Superior temporal gyrus (tissue), 1 donor: Measurements from ENCODE around the gene DDAH1.

Experiments used
- DNase-seq: peaks from one replicate; pipeline ENCODE4 v3.0.0-alpha.2; 2016; ENCODE audit errors: extremely low spot score

DDAH1 gene

DNA sequence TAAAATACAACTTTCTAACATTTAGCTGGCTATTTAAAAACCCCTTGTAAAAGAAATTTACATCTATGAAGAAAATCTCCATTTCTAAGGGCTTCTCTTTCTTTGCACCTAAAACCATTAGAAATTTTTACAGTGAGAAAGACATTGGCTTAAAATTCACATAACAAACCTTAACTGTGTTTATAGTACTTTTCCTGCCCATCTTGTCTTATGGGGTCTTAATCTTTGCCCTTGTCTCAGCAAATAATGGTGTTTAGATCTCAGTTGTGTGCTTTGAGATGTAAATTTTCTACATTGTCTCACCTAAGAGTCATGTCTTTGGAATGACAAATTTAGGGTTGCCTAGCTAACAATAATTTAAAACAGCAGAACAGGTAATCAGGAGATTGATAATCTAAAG is 71.5 kb downstream of the DDAH1 start:
- DNase-seq, result no peak

DNA sequence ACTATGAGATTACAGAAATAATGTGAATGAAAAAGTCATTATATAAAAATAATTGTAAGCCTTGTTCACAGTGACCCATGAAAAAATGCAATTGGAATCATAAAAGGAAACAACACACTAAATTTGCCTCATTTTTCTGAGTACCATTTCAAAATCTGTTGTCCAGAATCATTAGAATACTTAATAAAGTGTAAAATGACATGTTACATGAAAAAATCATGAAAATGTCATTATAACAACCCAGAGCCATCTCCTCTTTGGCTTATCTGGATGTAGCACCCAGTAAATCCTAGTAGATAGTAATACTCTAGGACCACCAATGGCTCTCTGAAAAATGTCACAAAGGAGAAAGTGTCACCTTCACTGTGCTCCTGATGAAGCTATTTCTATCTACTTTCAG is 76.5 kb downstream of the DDAH1 start:
- no peak for DNase-seq

DNA sequence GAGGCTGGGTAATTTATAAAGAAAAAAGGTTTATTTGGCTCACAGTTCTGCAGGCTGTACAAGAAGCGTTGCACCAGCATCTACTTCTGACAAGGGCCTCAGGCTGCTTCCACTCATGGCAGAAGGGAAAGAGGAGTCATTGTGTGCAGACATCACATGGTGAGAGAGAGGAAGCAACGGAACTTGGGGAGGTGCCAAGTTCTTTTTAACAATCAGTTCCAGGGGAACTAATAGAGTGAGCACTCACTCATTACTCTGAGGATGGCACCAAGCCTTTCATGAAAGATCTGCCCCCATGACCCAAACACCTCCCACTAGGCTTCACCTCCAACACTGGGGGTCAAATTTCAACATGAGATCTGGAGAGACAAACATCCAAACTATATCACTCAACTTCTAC is 77.2 kb downstream of the DDAH1 start:
- no peak for DNase-seq

DNA sequence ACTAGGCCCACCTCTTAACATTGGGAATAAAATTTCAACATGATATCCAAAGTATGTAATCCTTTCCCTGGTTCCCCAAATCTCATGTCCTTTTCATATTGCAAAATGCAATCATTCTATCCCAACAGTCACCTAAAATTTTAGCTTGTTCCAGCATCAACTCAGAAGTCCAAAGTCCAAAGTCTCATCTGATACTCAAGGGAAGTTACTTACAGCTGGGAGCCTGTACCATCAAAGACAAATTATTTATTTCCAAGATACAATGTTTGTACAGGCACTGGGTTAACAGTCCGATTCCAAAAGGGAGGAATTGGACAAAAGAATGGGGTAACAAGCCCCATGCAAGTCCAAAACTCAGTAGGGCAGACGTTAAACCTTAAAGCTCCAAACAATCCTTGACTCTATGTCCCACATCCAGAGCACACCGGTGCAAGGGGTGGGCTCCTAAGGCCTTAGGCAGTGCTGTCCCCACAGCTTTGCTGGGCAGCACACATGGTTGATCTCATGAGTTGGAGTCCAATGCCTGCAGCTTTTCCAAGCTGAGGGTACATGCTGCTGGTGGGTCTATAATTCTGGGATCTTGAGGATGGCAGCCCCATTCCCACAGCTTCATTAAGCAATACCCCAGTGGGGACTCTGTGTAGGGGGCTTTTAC is 78.8 kb downstream of the DDAH1 start:
- no peak for DNase-seq

DNA sequence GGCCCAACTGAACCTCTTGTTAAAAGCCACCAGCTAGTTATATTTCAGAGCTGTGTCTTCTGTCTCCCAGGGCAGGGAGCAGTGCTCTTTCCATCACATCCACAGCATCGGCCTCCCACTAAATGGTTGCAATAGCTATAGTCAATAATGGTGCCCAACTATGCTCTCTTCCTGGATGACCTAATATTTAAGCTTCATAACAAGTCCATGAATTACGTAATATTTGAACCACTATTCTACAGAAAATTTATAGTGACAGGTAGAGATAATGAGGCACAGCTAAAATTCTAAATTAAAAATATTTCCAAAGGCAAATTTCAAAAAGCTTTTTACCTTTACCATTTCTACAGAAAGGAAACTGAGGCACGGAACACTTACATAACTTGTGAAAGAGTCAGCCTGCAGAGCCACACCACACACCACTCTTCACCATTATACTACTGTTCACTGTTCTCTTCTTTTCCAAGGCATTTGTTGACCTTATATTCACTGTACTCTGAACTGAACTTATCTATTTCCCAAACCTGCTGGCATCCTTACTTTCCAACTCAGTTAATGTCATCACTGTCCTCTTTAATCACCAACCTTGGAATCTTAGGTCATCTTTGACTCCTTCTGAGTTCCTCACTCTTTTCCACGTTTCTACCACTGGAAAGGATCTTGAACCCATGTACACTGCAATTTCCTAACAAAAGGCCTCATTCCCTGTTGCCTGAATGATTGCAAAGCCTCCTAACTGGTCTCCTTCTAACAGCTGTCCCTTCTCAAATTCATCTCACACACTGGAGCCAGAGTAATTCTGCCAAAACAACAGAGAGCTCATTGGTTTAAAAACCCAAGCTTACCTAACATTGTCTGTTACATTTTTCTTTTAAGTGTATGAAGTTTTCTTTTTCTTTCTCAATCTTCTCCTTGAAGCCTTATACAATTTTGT is 85.5 kb downstream of the DDAH1 start:
- no peak for DNase-seq

DNA sequence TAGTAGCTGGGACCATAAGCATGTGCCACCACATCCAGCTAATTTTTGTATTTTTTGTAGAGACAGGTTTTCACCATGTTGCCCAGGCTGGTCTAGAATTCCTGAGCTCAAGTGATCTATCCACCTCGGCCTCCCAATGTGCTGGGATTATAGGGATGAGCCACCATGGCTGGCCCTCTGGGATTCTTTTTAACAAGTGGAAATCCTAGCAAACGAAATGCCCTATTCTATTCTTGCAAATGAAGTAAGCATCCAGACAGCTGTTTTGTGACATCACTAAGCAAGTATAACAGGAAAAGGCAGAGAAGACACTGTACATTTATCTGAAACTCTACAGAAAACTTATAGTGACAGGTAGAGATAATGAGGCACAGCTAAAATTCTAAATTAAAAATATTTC is 86.4 kb downstream of the DDAH1 start:
- DNase-seq, result no peak

DNA sequence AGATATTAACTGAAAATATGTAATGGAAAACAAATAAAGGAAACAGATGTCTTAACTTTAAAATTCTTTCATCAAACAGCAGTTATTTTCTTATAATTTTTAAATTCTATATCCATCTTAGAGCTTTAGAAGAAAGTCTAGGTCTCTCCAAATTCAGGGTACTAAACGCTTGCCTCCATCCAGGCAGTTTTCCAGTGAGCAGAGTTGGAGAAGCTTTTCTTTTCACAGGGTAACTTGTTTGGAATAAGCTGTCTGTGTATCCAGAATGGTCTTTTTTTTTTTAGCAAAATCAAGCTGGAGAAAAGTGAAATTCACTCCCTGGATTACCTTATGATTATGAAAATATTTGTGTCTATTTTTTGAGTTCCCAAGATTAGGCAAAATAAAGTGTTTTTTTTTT is 88.6 kb downstream of the DDAH1 start:
- no peak for DNase-seq

DNA sequence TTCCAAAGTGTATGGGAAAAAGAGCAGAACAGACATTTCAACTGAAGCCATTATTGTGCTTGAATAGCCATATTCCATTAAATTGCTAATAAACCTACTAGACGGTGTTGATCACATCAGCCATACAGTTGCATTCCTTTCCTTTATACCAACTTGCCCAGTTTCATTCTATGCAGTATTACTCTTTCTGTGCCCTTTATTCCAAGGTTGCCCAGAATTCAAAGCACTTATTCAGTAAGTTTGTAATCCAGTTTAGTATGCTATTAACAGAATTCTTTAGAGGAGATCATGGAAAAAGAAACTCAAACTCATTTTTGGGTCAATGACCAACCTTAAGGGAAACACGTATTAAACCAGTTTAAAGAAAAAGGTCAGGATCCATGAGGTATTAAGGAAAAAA is 89.5 kb downstream of the DDAH1 start:
- no peak for DNase-seq

DNA sequence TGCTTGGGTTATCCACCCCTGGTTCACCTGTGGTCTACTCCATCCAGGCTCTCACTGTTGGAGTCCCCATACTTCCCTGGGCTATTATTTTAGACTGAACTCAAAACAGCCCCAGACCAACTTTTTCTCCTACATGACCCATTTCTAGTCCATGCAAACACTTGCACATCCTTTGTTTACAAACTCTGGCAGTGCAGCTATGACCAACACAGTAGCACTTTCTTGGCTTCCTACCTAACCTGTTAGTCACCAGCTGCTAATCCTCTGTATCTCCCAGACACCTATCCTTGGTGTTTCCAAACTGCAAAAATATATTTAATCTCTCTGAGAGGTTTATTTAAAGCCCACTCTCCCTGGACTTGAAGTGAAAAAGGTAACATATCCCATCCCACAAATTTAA is 90.8 kb downstream of the DDAH1 start:
- DNase-seq, result no peak

DNA sequence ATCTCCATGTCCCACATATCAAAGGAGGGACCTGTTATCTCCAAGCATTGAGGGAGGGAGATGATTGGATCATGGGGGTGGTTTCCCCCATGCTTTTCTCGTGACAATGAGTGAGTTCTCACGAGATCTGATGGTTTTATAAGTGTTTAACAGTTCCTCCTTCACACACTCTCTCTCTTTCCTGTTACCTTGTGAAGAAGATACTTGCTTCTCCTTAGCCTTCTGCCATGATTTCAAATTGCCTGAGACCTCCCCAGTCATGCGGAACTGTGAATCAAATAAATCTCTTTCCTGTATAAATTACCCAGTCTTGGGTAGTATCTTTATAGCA is 91.6 kb downstream of the DDAH1 start:
- no peak for DNase-seq

DNA sequence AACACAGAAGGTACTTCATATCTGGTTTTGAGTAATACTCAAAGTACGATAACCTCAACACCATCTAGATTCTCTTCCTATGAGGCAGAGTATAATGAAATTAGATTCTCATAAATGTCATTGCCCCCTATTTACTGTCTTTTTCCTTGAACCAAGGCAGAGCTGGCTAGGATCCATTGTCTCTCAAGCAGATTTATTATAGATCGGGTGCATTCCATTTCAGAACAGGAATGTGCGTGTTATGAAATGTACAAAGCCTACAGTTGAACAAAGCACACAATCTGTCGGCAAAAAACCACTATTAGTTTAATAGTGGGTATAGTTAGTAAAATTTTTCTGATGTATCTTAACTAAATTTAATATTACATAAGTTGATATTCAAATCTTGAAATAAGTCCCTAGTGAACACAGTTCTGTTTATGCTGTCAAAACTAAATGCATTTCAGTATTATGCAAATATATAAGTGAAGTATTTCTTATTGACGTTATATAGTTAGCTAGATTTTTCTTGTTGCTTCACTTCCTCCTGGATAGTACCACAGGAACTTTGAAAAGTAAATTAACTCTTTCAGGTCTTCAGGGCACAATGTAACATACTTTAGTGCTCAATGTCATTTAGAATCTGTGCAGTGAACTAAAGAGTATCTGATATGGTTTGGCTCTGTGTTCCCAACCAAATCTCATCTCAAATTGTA is 92.1 kb downstream of the DDAH1 start:
- no peak for DNase-seq

DNA sequence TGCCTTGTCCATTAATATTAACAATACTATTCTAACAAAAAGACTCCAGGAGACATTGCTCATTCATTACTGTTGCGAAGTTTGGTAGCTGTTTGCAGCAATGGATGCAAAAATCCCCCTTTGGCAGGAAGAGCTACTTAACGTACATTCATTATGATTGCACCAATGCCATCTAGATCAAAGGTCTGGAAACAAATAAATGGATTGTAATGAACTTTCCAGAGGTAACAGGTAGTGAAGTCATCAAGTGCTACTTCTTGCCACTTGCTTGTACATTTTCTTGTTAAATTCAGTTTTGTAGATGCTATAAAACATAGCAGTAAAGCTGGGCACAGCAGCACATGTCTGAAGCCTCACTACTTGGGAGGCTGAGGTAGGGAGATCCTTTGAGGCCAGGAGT is 93.9 kb downstream of the DDAH1 start:
- DNase-seq, result no peak

DNA sequence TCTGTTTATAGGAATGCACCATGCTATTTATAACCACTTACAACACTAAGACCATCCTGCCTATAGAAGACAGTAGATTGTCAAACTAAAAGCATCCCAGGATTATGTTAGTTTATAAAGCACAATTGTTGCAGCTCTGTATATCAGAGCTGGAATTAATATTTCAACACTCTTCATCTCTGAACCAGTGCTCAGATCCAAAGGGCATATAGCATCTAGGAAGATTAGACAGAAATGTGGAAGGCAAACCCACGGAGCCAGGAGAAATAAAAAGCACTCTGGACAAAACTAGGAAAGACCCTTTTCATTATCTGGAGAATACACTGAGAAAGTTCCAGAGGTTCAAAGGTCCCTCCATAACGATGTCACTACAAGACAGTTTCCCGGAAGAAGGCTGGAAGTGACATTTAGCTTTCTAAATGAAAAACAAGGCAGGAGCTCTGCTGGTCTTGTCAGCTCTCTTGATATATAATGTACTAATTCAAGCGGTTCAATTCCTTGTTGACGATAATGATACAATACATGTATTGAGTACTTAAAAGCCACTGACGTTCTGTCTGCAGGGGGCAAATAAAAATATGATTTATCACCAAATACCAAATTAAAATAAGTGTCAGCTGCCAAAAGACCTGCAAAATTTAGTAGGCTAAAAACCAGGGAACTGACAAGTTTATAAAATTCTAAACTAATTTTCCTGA is 96.7 kb downstream of the DDAH1 start:
- DNase-seq, result no peak

DNA sequence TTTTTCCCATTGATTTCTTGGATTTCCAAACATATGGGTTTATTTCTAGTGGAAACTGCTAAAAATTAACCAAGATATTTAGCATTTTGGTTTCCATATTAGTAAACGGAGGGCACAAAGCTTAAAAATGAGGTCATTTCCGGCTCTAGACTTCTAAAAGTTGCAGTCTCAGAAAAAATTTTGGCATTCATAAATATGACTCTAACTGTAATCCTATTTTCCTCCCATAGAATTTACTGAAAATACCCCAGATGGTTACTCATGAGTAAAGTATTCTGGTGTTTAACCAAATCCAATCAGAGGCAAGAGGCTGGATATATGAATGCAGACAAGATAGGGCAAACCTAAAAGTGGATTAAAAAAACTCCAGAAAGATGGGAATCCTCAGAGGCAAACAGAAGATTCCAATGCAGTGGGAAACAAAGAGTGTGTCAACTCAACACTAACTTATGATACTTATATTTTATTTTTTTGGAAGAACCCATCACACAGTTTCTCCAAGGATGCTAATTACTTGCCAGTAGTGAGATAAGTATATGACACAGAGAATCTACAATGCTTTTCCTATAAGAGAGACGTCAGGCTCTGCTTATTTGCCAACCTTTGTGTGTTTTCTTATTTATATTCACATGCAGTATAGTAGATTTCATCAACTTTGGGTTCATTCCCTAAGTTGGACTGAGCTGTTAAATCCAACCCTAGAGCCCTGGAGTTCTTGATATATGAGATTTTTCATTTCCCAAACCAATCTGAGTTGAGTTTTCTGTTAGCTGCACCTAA is 98.4 kb downstream of the DDAH1 start:
- no peak for DNase-seq

DNA sequence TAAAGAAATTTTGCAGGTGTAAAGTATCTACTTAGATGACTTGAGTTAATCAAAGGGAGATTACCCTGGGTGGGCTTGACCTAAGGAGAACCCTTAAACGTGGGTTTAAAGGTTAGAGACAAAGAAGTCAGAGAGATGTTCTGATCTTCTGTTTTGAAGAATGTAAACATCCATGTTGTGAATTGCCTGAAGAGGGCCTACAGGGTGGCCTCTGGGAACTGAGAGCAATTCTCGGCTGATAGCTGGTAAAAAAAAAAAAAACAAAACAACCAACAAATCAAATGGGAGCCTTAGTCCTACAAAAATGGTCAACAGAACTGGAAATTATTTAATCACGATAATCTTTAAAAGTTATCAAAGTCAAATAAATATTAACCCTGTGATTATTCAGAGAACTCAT is 99.1 kb downstream of the DDAH1 start:
- no peak for DNase-seq

DNA sequence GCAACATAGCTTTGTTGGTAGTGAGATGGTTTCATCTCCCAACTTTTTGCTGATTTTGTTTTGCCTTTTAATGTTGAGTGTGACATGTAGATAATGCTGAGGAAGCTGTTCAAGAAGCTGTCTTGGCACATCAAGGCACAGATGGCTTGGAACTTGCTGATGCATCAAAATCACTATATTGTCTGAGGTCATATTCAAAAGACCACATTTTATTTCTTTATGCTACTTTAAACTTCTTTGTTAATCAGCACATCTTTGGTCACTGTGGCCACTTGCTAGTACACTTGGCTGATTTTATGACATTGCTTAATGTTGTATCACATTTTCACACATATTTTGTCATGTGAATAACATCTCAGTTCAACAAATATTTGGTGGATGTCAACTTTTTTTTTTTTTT is 101.4 kb downstream of the DDAH1 start:
- no peak for DNase-seq

DNA sequence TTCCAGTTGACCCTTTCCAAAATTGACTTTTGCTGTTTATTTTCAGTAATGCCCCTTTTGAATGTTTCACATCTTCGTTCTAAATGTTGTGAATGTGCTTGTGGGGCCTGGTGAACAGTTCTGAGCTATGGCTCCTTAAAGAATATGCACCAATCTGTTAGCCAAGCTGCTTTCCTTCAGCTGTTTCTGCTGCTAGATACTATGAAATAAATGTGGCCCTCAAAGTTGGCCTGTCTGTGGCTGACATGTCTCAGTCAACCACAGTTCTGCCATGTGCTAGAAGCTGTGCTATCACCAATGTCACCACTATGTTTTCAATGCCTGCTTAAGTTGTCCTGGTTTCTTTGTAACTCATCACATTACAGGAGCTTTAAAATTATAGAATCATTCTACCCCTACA is 101.9 kb downstream of the DDAH1 start:
- no peak for DNase-seq

DNA sequence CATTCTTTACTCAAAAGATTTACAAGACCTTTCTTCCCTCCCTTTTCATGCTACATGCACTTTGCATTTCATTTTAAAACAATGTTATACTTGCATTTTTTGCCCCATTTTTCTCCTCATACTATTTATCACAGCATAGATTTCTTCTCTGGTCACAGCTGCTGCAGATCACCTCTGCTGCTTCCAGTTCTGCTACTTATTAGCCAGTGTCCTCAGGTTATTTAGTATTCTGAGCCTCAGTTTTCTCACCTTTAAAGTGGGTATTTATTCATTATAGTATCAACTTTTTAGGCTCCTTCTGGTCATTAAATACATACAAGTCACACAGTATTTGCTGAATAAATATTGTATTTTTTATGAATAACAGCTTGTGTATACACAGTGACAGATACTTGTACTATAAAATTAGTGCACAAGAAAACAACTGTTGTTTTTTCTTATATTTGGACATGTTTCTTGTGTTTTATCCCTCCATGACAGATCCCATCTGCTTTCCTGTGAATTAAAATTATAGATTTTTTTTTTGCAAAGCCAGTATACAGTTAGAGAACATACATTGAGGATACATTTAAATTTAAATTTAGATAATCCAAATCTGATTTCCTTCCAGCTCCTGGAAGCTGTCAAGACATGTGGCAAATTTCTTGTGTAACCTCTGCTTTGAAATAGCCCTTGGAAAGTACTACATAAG is 103.2 kb downstream of the DDAH1 start:
- no peak for DNase-seq

DNA sequence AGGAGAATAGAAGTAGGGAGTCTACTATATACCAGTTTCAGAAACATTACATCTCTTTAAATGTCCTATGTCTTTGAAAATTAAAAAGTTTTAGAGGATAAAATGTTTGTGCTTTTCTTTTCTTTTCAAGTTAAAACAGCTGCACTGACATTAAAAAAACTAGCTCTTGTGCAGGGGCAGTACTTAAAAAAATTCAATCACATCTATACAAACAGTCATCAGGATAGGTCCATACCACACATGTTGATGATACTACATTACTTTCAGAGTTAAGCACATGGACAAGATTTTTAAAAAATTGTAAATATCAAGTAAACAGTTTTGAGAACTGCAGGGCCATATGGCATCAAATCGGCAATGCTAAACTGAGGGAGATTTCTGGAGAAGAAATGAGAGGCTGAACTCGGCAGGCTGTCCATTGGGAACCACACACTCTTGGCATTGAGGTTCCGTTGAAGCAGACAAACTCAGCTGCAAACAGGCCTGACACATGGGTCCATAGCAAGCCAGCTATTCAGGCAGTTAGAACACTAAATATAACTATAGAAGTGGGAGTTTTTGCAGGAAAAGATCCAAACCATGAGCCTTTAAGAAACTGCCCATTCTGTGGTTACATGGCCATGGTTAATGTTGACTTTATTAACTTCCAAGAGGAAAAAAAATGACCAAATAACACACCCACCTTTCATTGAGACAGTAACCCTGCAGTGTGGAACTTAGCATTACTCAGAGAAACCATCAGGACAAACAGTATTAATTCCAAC is 104.0 kb downstream of the DDAH1 start:
- DNase-seq, result peak; percentile 54
